Right ventricle myocardium inferior (tissue), 1 donor: ENCODE measurements around the gene PCDH8. TPM values are rescaled to one million over a fixed set of nuclear protein-coding genes. Genes with fewer than 3 reads are reported as not detected.

ENCODE experiments used
- microRNA-seq: library from miRNA; unstranded; fragments of <30 nt; microRNA quantifications from one replicate; pipeline ENCODE4 v1.2.0, GENCODE V29; 2020
- total RNA-seq: library from RNA; stranded (reverse); fragmentation: NEBNext Ultra II Directional; extraction: Animal tissue kit (Norgen Biotek cat#: 25700); gene quantifications from one replicate; pipeline ENCODE4 v1.2.1, GENCODE V29; 2021
- donor health status: DM: no; HTN: yes; CAD: no; lungs with severe emphysema.

The PCDH8 gene
- total RNA-seq, 1 donor from 2014 or later: 0.05 TPM

Small RNAs within 50 kb of the gene (microRNA-seq; reads per million reads assigned to microRNA genes)
- not detected for gene MIR759

Other genes with a start within 250 kb of the PCDH8 start
- 1.5 TPM for gene HNRNPA1L2, start 206.2 kb downstream of the PCDH8 start, total RNA-seq
- gene SUGT1, start 195.8 kb downstream of the PCDH8 start, total RNA-seq: 55.5 TPM
- not detected for gene CNMD, start 108.8 kb downstream of the PCDH8 start, total RNA-seq
- gene OLFM4, start 180.2 kb upstream of the PCDH8 start, total RNA-seq: 0.27 TPM